Activated CD4-positive, CD25-positive, alpha-beta regulatory T cell treated with anti-CD3 and anti-CD28 coated beads, Interleukin-2, amount 50 U/mL, for 72 hours (primary cell): ENCODE measurements around the gene CHI3L1.

Experiments
- DNase-seq: peaks from one replicate; pipeline ENCODE4 v3.0.0; 2021

The CHI3L1 gene

GRCh38 chr1:203149188-203149840, 37.2 kb downstream of the CHI3L1 start:
- DNase-seq: no peak

GRCh38 chr1:203148579-203148978, 37.9 kb downstream of the CHI3L1 start:
- DNase-seq: no peak

- no peak for DNase-seq
Observed at GRCh38 chr1:203148127-203148526, 38.4 kb downstream of the CHI3L1 start.

GRCh38 chr1:203147376-203147775, 39.1 kb downstream of the CHI3L1 start:
- DNase-seq: no peak

GRCh38 chr1:203146537-203146936, 40.0 kb downstream of the CHI3L1 start:
- DNase-seq: no peak

GRCh38 chr1:203146042-203146369, 40.5 kb downstream of the CHI3L1 start:
- DNase-seq: no peak

- DNase-seq: no peak
Observed at GRCh38 chr1:203145321-203146041, 41.0 kb downstream of the CHI3L1 start.

GRCh38 chr1:203144661-203145060, 41.8 kb downstream of the CHI3L1 start:
- no peak for DNase-seq

GRCh38 chr1:203143641-203144040, 42.9 kb downstream of the CHI3L1 start:
- DNase-seq: no peak

- DNase-seq: no peak
Observed at GRCh38 chr1:203142684-203143408, 43.7 kb downstream of the CHI3L1 start.

GRCh38 chr1:203142124-203142523, 44.4 kb downstream of the CHI3L1 start:
- no peak for DNase-seq

- no peak for DNase-seq
Observed at GRCh38 chr1:203140743-203141520, 45.6 kb downstream of the CHI3L1 start.

GRCh38 chr1:203139976-203140475, 46.5 kb downstream of the CHI3L1 start:
- DNase-seq: no peak

- DNase-seq: no peak
Observed at GRCh38 chr1:203138066-203138465, 48.4 kb downstream of the CHI3L1 start.

- no peak for DNase-seq
Observed at GRCh38 chr1:203137324-203137723, 49.2 kb downstream of the CHI3L1 start.

- no peak for DNase-seq
Observed at GRCh38 chr1:203136409-203137042, 50.0 kb downstream of the CHI3L1 start.

- no peak for DNase-seq
Observed at GRCh38 chr1:203135636-203136305, 50.7 kb downstream of the CHI3L1 start.

- no peak for DNase-seq
Observed at GRCh38 chr1:203133970-203134725, 52.4 kb downstream of the CHI3L1 start.

GRCh38 chr1:203131548-203132200, 54.8 kb downstream of the CHI3L1 start:
- DNase-seq: no peak

- DNase-seq: no peak
Observed at GRCh38 chr1:203130358-203130985, 56.0 kb downstream of the CHI3L1 start.
